ENCODE measurements around the gene AGO1. TPM values are rescaled to one million over a fixed set of nuclear protein-coding genes. Genes with fewer than 3 reads are reported as not detected.

Gene AGO1
- total and polyA plus RNA-seq, 2 of the 13 experiments (the other 11 are each of a cell fraction or from before 2014, with no cell fraction given): 9.2 to 18.6 TPM

GRCh38 chr1:35924838-35925237, 41.8 kb downstream of the AGO1 start:
- Histone ChIP-seq H2AFZ (ENCODE audit: low read length) (no peak overlapping the region), H3K79me2 (ENCODE audit: insufficient read depth, low read length) (no peaks in the 10 kb centered on the region), H3K9me3 (ENCODE audit: low read length) (no peaks in the 10 kb centered on the region), H3K4me3 (replicated peaks in 1 of 3; ENCODE audit: insufficient read depth in 1 of 3, low read depth in 2 of 3, low read length in 3 of 3) (no peak overlapping the region), H3K36me3 (replicated peaks in 1 of 2; ENCODE audit: control insufficient read depth in 1 of 2, insufficient read depth in 2 of 2, low read length in 2 of 2) (peaks cover 0 to 19% of the 10 kb centered on the region in 2 experiments; a peak in 2 of 5 replicates), H3K27ac (ENCODE audit: extremely low read length, insufficient read depth, low read length) (no peak overlapping the region), H4K20me1 (ENCODE audit: insufficient read depth, low read length) (no peaks in the 10 kb centered on the region), H3K27me3 (ENCODE audit: control insufficient read depth in 1 of 2, insufficient read depth in 2 of 2, low read length in 2 of 2) (no peaks in the 10 kb centered on the region), H3K9ac (ENCODE audit: insufficient read depth, low read depth, low read length) (no peak overlapping the region), H3K4me2 (ENCODE audit: low read depth, low read length) (no peak overlapping the region), H3K4me1 (ENCODE audit: insufficient read depth, low read length) (peaks cover 3% of the 10 kb centered on the region; the same call in 1 of the 2 replicates)
- POLR2A ChIA-PET: no interaction called here
- no TSS peak for BruUV-seq (replicated peaks)
- no peak for TF ChIP-seq YEATS4 (CRISPR knock-in tag; IDR thresholded peaks at IDR 0.05; ENCODE audit: borderline replicate concordance)
- TF ChIP-seq NCOA1 (CRISPR knock-in tag; IDR thresholded peaks at IDR 0.05): no peak
- no peak for TF ChIP-seq ZBTB34 (CRISPR knock-in tag; IDR thresholded peaks at IDR 0.05)
- no peak for TF ChIP-seq CC2D1A (CRISPR knock-in tag; IDR thresholded peaks at IDR 0.05)
- no peak for TF ChIP-seq ZNF780A (CRISPR knock-in tag; IDR thresholded peaks at IDR 0.05)
- no peak for TF ChIP-seq ESRRA (CRISPR knock-in tag; IDR thresholded peaks at IDR 0.05; ENCODE audit: low read depth)
- TF ChIP-seq KLF11 (CRISPR knock-in tag; IDR thresholded peaks at IDR 0.05): no peak
- intact Hi-C loops (cut with micrococcal nuclease; ENCODE audit: unreplicated experiment): no loop called here
- FAIRE-seq: no peak
- in situ Hi-C loops (cut with HindIII; ENCODE audit: extremely low pct_ligation_motif_present, low pct_unique_long_range_greater_than_20kb): no loop called here
- DNase-seq (ENCODE audit: low spot score): no peak
- ATAC-seq: no peak
- CTCF ChIA-PET (ENCODE audit: low intra/inter-chr PET ratio, low total read pairs): no interaction called here
- 90% methylated on average over 1 of the region's 1 CpG for WGBS (ENCODE audit: low lambda C conversion rate)

- Histone ChIP-seq H3K79me2 (ENCODE audit: insufficient read depth, low read length) (no peaks in the 10 kb centered on the region), H3K4me2 (ENCODE audit: low read depth, low read length) (no peak overlapping the region), H3K9ac (ENCODE audit: insufficient read depth, low read depth, low read length) (no peak overlapping the region), H3K27me3 (ENCODE audit: control insufficient read depth in 1 of 2, insufficient read depth in 2 of 2, low read length in 2 of 2) (no peaks in the 10 kb centered on the region), H3K4me1 (ENCODE audit: insufficient read depth, low read length) (peaks cover 6% of the 10 kb centered on the region; the same call in 1 of the 2 replicates), H3K4me3 (replicated peaks in 1 of 3; ENCODE audit: insufficient read depth in 1 of 3, low read depth in 2 of 3, low read length in 3 of 3) (no peak overlapping the region), H3K36me3 (replicated peaks in 1 of 2; ENCODE audit: control insufficient read depth in 1 of 2, insufficient read depth in 2 of 2, low read length in 2 of 2) (0 out of 5 replicates have a peak, but pooled peaks cover 0 to 10% of the 10 kb centered on the region in 2 experiments), H4K20me1 (ENCODE audit: insufficient read depth, low read length) (no peaks in the 10 kb centered on the region), H3K9me3 (ENCODE audit: low read length) (no peaks in the 10 kb centered on the region), H3K27ac (ENCODE audit: extremely low read length, insufficient read depth, low read length) (no peak overlapping the region), H2AFZ (ENCODE audit: low read length) (no peak overlapping the region)
- ChIA-PET CTCF (ENCODE audit: low intra/inter-chr PET ratio, low total read pairs) (no interaction called here), POLR2A (no interaction called here)
- in situ Hi-C loops (cut with HindIII; ENCODE audit: extremely low pct_ligation_motif_present, low pct_unique_long_range_greater_than_20kb): no loop called here
- DNase-seq (ENCODE audit: low spot score): no peak
- no TSS peak for BruUV-seq (replicated peaks)
- FAIRE-seq: no peak
- intact Hi-C loops (cut with micrococcal nuclease; ENCODE audit: unreplicated experiment): no loop called here
- ATAC-seq: no peak
- WGBS (ENCODE audit: low lambda C conversion rate): 94% methylated on average over 4 of the region's 4 CpGs
- TF ChIP-seq DNMT1 (CRISPR knock-in tag; IDR thresholded peaks at IDR 0.05): no peak
- TF ChIP-seq ZNF260 (CRISPR knock-in tag; IDR thresholded peaks at IDR 0.05; ENCODE audit: borderline replicate concordance, low read depth): no peak
- TF ChIP-seq JARID2 (CRISPR knock-in tag; IDR thresholded peaks at IDR 0.05; ENCODE audit: insufficient replicate concordance): no peak
- no peak for TF ChIP-seq ZNF724P (CRISPR knock-in tag; IDR thresholded peaks at IDR 0.05; ENCODE audit: borderline replicate concordance)
- no peak for TF ChIP-seq ZNF460 (CRISPR knock-in tag; IDR thresholded peaks at IDR 0.05; ENCODE audit: borderline replicate concordance)
- TF ChIP-seq DBP (CRISPR knock-in tag; IDR thresholded peaks at IDR 0.05; ENCODE audit: not compliant biosample characterization): no peak
- no peak for TF ChIP-seq IRX3 (CRISPR knock-in tag; IDR thresholded peaks at IDR 0.05; ENCODE audit: borderline replicate concordance, low read depth)
- TF ChIP-seq ZNF414 (CRISPR knock-in tag; IDR thresholded peaks at IDR 0.05): no peak
- no peak for TF ChIP-seq CREB1 (IDR thresholded peaks at IDR 0.05)
- no peak for TF ChIP-seq CREB1 (CRISPR knock-in tag; IDR thresholded peaks at IDR 0.05)
- TF ChIP-seq RBM39 (IDR thresholded peaks at IDR 0.05; ENCODE audit: low read depth, low read length, poor library complexity, severe bottlenecking): no peak
Observed at GRCh38 chr1:35925741-35926140, 42.7 kb downstream of the AGO1 start.
